Endothelial cell of umbilical vein (primary cell): ENCODE data around the gene SLC2A6. TPM values are rescaled to one million over a fixed set of nuclear protein-coding genes. Genes with fewer than 3 reads are reported as not detected.

Source experiments
- BruUV-seq: library from RNA; stranded (reverse); fragments of 400-500 nt; replicated peaks from 2 replicates; lab custom pipeline; 2021; lab: Mats Ljungman, UMichigan
- CTCF ChIA-PET: fragments of 300-600, 350-600 bp; sonication (Branson Sonifier 250); formaldehyde crosslinking; loops from one replicate; lab custom pipeline; 2021; ENCODE audit warnings: antibody characterized with exemption, inconsistent platforms; lab: Charles Lee
- POLR2A ChIA-PET: fragments of 300-600, 350-600 bp; sonication (Branson Sonifier 250); formaldehyde crosslinking; loops from one replicate; lab custom pipeline; 2021; ENCODE audit warnings: antibody characterized with exemption, inconsistent platforms; lab: Charles Lee
- DNase-seq: peaks from one replicate; pipeline ENCODE4 v3.0.0-alpha.2; 2011; ENCODE audit warnings: low read depth, low spot score
- FAIRE-seq: peaks from 2 replicates; lab custom pipeline; 2011; peaks lifted over from hg19 to GRCh38; lab: Jason Lieb, UNC
- H2AFZ ChIP-seq: 2 replicates; pipeline ENCODE4 v1.6.0; 2012; ENCODE audit warnings: low read depth, low read length, control low read depth, inconsistent platforms
- H3K27ac ChIP-seq: 2 replicates; pipeline ENCODE4 v1.5.1; 2011; ENCODE audit warnings: low read depth, mild to moderate bottlenecking, control low read depth, low read length, moderate library complexity; ENCODE audit not compliant: insufficient read depth
- H3K27me3 ChIP-seq, 2 experiments: 2 replicates each; pipeline versions ENCODE4 v1.6.0 to v1.6.1; 2011; ENCODE audit warnings: low read length in 2 of 2, mixed read lengths in 1 of 2; ENCODE audit not compliant: control insufficient read depth in 2 of 2, insufficient read depth in 2 of 2
- H3K36me3 ChIP-seq, 2 experiments: 2 replicates in 1 of 2; 3 replicates in 1 of 2; pipeline ENCODE4 v1.5.1; 2011; ENCODE audit warnings: low read length in 2 of 2, mild to moderate bottlenecking in 1 of 2, moderate library complexity in 1 of 2; ENCODE audit not compliant: control insufficient read depth in 2 of 2, insufficient read depth in 2 of 2; ENCODE audit errors: extremely low read depth in 1 of 2
- H3K4me1 ChIP-seq: 3 replicates; pipeline ENCODE4 v1.5.1; 2011; ENCODE audit warnings: mild to moderate bottlenecking, low read length; ENCODE audit not compliant: control insufficient read depth, insufficient read depth; ENCODE audit errors: extremely low read depth
- H3K4me2 ChIP-seq: 2 replicates; pipeline ENCODE4 v1.6.1; 2011; ENCODE audit warnings: low read length, control low read depth, mixed read lengths; ENCODE audit not compliant: insufficient read depth
- H3K4me3 ChIP-seq, 3 experiments: fragments of 200-600 bp in 1 of 3; sonication (generic), shearing (Covaris generic) in 1 of 3; replicated peaks in 1 of 3; 2 replicates each; pipeline ENCODE4 v1.5.1; 2011 to 2016; ENCODE audit warnings: control low read depth in 3 of 3, low read length in 3 of 3, mild to moderate bottlenecking in 2 of 3, inconsistent platforms in 1 of 3, low read depth in 1 of 3, moderate library complexity in 1 of 3; ENCODE audit not compliant: insufficient read depth in 1 of 3
- H3K79me2 ChIP-seq: 2 replicates; pipeline ENCODE4 v1.6.0; 2012; ENCODE audit warnings: low read length, inconsistent platforms; ENCODE audit not compliant: control insufficient read depth, insufficient read depth
- H3K9ac ChIP-seq: replicated peaks from 2 replicates; pipeline ENCODE3; 2011; ENCODE audit warnings: low read length, control low read depth; ENCODE audit not compliant: insufficient read depth; ENCODE audit errors: extremely low read depth
- H3K9me1 ChIP-seq: replicated peaks from 3 replicates; pipeline ENCODE4 v1.6.0; 2011; ENCODE audit warnings: mild to moderate bottlenecking, low read length; ENCODE audit not compliant: control insufficient read depth, insufficient read depth; ENCODE audit errors: extremely low read depth
- H3K9me3 ChIP-seq: replicated peaks from 2 replicates; pipeline ENCODE4 v1.5.1; 2012; ENCODE audit warnings: low read length, inconsistent platforms; ENCODE audit not compliant: control insufficient read depth, insufficient read depth
- H4K20me1 ChIP-seq: replicated peaks from 2 replicates; pipeline ENCODE3; 2011; ENCODE audit warnings: mild to moderate bottlenecking, low read length; ENCODE audit not compliant: control insufficient read depth, insufficient read depth; ENCODE audit errors: extremely low read depth
- CTCF ChIP-seq, 2 donors: IDR thresholded peaks; 1 replicate in 1 of 2; 2 replicates in 1 of 2; pipeline ENCODE4 v1.5.1; 2011; ENCODE audit warnings: low read length in 2 of 2, mild to moderate bottlenecking in 2 of 2, moderate library complexity in 2 of 2, control low read depth in 1 of 2, inconsistent platforms in 1 of 2, low read depth in 1 of 2; ENCODE audit not compliant: insufficient read depth in 1 of 2; ENCODE audit errors: extremely low read depth in 1 of 2
- EZH2 ChIP-seq: IDR thresholded peaks from 2 replicates; pipeline ENCODE4 v1.6.1; 2012; ENCODE audit warnings: borderline replicate concordance, low read depth, mild to moderate bottlenecking, moderate library complexity, low read length, inconsistent platforms; ENCODE audit not compliant: severe bottlenecking
- FOS ChIP-seq: IDR thresholded peaks from 2 replicates; pipeline ENCODE4 v1.6.1; 2011; ENCODE audit warnings: mild to moderate bottlenecking, low read length, moderate library complexity, borderline replicate concordance; ENCODE audit not compliant: insufficient read depth
- GATA2 ChIP-seq: IDR thresholded peaks from 2 replicates; pipeline ENCODE4 v1.7.0; 2011; ENCODE audit warnings: low read depth, mild to moderate bottlenecking, moderate library complexity, mixed read lengths, low read length; ENCODE audit not compliant: insufficient read length, insufficient read depth
- JUN ChIP-seq: IDR thresholded peaks from 2 replicates; pipeline ENCODE4 v1.6.1; 2011; ENCODE audit warnings: borderline replicate concordance, low read depth; ENCODE audit not compliant: insufficient read length, insufficient read depth
- MAX ChIP-seq: IDR thresholded peaks from 2 replicates; pipeline ENCODE4 v1.6.1; 2011; ENCODE audit not compliant: insufficient read depth, insufficient read length
- MYC ChIP-seq: IDR thresholded peaks from one replicate; pipeline ENCODE4 v1.6.1; 2011; ENCODE audit warnings: mild to moderate bottlenecking, low read depth, low read length
- POLR2A ChIP-seq: IDR thresholded peaks from 2 replicates; pipeline ENCODE4 v1.6.1; 2012; ENCODE audit warnings: low read depth, mild to moderate bottlenecking, control low read depth, low read length
- POLR2AphosphoS5 ChIP-seq: IDR thresholded peaks from 2 replicates; pipeline ENCODE4 v1.6.1; 2012; ENCODE audit warnings: low read depth, mild to moderate bottlenecking, control low read depth, low read length, moderate library complexity; ENCODE audit not compliant: insufficient read depth
- dilution Hi-C: fragments of 300-500 bp; cut with MboI; formaldehyde crosslinking; loops from one replicate; pipeline ENCODE4 v1.15.0; 2019; ENCODE audit warnings: low sequenced_read_pairs; ENCODE audit not compliant: extremely low pct_ligation_motif_present
- intact Hi-C: fragments of 100-400 bp; cut with micrococcal nuclease; formaldehyde crosslinking; loops from one replicate; pipeline ENCODE4 v1.10.0; 2022
- polyA plus RNA-seq, 4 experiments: library from polyadenylated mRNA; depleted of rRNA in 3 of 4; stranded (reverse) in 3 of 4; unstranded in 1 of 4; fragments of >200 nt; gene quantifications; 2 replicates each; pipeline versions ENCODE4 v1.2.1 to v1.2.3, GENCODE V29; 2011 to 2012; ENCODE audit warnings: missing spikeins in 1 of 4
- total RNA-seq: library from RNA; stranded (reverse); gene quantifications from 2 replicates; pipeline ENCODE4 v1.2.3, GENCODE V29; 2021

The SLC2A6 gene
- total and polyA plus RNA-seq, 2 donors (not counting 3 experiments of a cell fraction or from before 2014, with no cell fraction given) = 35.7 to 39.6 TPM

- intact Hi-C loops = no loop called here
- Histone ChIP-seq H3K27me3 (no peaks in the 10 kb centered on the region), H3K79me2 (no peaks in the 10 kb centered on the region), H3K4me1 (no peaks in the 10 kb centered on the region), H3K4me2 (no peak overlapping the region), H3K27ac (no peak overlapping the region), H4K20me1 (no peaks in the 10 kb centered on the region), H3K9me3 (no peaks in the 10 kb centered on the region), H3K9me1 (no peaks in the 10 kb centered on the region), H3K4me3 (no peak overlapping the region), H3K36me3 (no peaks in the 10 kb centered on the region), H3K9ac (no peak overlapping the region), H2AFZ (no peak overlapping the region)
- ChIA-PET POLR2A (no interaction called here), CTCF (interaction anchor here (2.2 kb wide), 1 partner anchor 305 kb away, joined by 9 read pairs; no protein-coding TSS in a partner anchor)
- FAIRE-seq (no peak), DNase-seq (no peak)
- TF ChIP-seq POLR2A = no peak
- no peak for TF ChIP-seq JUN
- TF ChIP-seq MAX = no peak
- TF ChIP-seq EZH2 = no peak
- no peak for TF ChIP-seq MYC
- TF ChIP-seq POLR2AphosphoS5 = no peak
- no peak for TF ChIP-seq CTCF (IDR thresholded peaks at IDR 0.05; ENCODE audit: extremely low read depth in 1 of 2, insufficient read depth in 1 of 2, low read depth in 1 of 2, low read length in 2 of 2)
- no peak for TF ChIP-seq GATA2
- TF ChIP-seq FOS = no peak
- no TSS peak for BruUV-seq
- dilution Hi-C loops = no loop called here
Measured at GRCh38 chr9:133490865-133491655, 12.2 kb upstream of the SLC2A6 start.
